Choroid plexus epithelial cell (primary cell): ENCODE results near the gene MRPL10.

Source experiments
- DNase-seq: peaks from one replicate; pipeline ENCODE4 v3.0.0-alpha.2; 2010; ENCODE audit warnings: low read depth
- H3K4me3 ChIP-seq: 2 replicates; pipeline ENCODE4 v1.5.1; 2011; ENCODE audit warnings: low read depth, mild to moderate bottlenecking, control low read depth, low read length, moderate library complexity
- TF ChIP-seq, protein P1 (sequence below): conservative IDR thresholded peaks from 2 replicates; pipeline ENCODE4 v1.5.1; 2011; ENCODE audit warnings: low read depth, mild to moderate bottlenecking, control low read depth, inconsistent platforms, low read length, moderate library complexity

MRPL10 gene

DNA sequence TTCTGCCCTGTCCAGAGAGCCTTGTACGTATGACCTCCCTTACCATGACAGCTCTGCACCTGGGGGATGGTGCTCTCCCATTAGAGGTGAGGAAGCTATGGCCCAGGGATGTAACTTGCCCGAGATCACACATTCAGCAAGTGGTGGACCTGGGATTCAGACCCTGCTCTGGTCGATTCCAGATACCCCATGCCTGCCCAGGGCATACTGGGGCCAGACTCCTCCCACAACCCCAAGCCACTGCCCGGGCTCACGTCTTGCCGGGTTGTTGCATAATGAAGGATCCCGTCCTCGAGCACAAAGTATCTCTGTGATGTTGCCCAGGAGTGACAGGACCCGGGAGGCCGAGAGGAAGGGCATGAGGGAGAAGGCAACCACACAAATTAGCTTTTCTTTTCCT, 11.9 kb downstream of the MRPL10 start:
- no peak overlapping the region for H3K4me3 ChIP-seq
- TF ChIP-seq, protein P1, sequence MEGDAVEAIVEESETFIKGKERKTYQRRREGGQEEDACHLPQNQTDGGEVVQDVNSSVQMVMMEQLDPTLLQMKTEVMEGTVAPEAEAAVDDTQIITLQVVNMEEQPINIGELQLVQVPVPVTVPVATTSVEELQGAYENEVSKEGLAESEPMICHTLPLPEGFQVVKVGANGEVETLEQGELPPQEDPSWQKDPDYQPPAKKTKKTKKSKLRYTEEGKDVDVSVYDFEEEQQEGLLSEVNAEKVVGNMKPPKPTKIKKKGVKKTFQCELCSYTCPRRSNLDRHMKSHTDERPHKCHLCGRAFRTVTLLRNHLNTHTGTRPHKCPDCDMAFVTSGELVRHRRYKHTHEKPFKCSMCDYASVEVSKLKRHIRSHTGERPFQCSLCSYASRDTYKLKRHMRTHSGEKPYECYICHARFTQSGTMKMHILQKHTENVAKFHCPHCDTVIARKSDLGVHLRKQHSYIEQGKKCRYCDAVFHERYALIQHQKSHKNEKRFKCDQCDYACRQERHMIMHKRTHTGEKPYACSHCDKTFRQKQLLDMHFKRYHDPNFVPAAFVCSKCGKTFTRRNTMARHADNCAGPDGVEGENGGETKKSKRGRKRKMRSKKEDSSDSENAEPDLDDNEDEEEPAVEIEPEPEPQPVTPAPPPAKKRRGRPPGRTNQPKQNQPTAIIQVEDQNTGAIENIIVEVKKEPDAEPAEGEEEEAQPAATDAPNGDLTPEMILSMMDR = no peak
- DNase-seq = no peak

- no peak for DNase-seq
- TF ChIP-seq, protein P1 = no peak
- H3K4me3 ChIP-seq = no peak overlapping the region
These were observed 13.2 kb downstream of the MRPL10 start for GRCh38 chr17:47818002-47818695.

GRCh38 chr17:47816947-47817346, 14.4 kb downstream of the MRPL10 start:
- H3K4me3 ChIP-seq = no peak overlapping the region
- DNase-seq = no peak
- TF ChIP-seq, protein P1 = no peak

- no peak for DNase-seq
- H3K4me3 ChIP-seq = no peak overlapping the region
- TF ChIP-seq, protein P1 = no peak
These were observed 15.1 kb downstream of the MRPL10 start for GRCh38 chr17:47816111-47816735.

DNA sequence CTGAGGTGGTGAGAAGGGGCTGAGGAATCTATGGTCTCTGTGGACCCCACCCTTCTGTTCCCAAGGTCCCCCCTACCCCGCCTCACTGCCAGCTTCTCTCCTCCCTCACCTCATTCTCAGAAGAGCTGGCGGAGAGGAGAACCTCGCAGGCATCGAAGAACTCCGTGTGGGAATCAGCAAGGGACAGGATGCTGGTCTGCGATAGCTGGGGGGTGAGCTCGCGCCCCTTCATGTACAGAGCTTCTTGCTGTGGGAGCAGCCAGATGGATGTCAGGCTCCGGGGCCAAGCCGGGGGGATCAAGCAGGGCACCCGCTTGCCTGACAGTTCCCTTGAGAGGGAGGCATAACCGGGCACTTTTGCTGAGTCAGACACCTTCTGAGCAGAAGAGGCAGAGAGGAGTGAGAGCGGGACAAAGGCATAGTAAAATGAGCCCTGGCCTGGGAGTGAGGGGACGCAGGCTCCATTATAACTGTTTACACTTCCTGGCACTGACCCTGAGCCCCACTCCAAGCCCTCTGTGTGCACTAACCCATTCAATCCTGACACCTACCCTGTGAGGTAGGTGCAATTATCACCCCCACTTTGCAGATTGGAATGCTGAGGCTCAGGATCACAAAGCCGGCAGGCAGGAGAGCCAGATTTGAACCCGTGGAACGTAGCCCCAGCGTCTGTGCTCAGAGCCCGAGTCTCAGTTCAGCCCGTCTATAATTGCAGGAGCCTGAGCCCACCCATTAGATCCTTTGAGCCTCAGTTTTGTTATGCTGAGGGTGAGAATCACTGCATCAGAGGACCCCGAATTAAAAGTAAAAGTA, 16.0 kb downstream of the MRPL10 start:
- H3K4me3 ChIP-seq = no peak overlapping the region
- TF ChIP-seq, protein P1 = no peak
- no peak for DNase-seq

GRCh38 chr17:47813512-47814031, 17.8 kb downstream of the MRPL10 start:
- no peak overlapping the region for H3K4me3 ChIP-seq
- TF ChIP-seq, protein P1 = no peak
- DNase-seq = no peak
